Hepatic stellate cell (primary cell): Measurements from ENCODE around the gene KLK14.

Source experiments
- DNase-seq: peaks from one replicate; pipeline ENCODE4 v3.0.0; 2011; ENCODE audit warnings: low spot score

Gene KLK14, protein sequence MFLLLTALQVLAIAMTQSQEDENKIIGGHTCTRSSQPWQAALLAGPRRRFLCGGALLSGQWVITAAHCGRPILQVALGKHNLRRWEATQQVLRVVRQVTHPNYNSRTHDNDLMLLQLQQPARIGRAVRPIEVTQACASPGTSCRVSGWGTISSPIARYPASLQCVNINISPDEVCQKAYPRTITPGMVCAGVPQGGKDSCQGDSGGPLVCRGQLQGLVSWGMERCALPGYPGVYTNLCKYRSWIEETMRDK

DNA sequence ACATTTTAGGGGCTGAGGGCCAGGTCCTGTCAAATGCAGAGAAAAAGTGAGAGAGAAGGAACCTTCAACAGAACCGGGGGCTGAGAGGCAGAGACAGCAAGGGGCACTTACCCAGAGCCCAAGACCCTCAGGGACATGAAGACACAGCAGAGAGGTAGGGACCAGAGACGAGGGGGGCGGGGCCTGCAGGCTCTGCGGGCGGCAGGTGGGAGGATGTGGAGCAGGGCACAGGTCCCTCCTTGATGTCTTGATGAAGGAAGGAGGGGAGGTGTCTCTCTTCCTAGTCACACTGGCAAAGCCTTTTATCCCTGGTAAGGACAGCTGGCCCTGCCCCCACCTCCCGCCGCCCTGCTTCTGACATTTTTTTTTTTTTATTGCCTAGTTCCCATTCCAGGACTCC lies at the start of gene KLK14:
TSS of gene KLK14 (minus strand) at position 277 of the 400 bp plus-strand sequence. CDS start at position 4, 273 bp downstream.
- DNase-seq = no peak

DNA sequence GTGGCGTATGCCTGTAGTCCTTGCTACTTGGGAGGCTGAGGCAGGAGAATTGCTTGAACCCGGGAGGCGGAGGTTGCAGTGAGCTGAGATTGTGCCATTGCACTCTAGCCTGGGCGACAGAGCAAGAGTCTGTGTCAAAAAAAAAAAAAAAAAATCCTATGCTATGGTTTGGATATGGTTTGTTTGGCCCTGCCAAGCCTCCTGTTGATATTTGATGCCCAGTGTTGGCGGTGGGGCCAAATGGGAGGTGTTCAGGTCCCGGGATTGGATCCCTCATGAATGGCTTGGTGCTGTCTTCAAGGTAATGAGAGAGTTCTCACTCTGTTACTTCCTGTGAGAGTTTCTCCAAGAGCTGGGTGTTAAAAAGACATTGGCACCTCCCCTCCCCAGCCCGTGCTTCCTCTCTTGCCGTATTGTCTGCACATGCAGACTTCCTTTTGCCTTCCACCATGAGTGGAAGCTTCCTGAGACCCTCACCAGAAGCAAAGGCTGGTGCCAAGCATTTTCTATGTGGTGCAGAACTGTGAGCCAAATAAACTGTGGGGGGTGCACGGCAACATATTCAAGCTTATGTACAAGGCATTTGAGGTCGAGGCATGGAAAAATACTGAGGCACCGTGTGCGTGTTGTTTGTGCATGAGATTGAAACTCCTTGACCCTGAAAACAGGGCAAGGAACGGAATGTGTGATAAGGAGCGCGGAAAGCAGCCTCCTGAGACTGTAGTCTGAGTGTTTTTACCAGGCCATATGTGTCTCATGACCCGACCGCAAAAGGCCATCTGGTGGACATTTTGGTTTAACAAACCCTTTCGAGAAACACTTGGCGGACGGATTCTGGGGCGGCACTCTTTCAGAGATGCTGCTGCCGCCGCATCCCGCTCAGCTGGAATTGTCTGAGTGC lies 49.3 kb upstream of the KLK14 start:
- DNase-seq = peak; percentile 66

DNA sequence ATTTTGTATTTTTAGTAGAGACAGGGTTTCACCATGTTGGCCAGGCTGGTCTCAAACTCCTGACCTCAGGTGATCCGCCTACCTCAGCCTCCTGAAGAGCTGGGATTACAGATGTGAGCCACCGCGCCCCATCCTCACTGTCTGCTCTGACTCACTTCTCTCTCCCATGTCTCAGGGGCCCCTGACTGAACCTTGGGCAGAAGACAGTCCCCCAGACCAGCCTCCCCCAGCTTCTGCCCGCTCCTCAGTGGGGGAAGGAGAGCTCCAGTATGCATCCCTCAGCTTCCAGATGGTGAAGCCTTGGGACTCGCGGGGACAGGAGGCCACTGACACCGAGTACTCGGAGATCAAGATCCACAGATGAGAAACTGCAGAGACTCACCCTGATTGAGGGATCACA lies 47.0 kb upstream of the KLK14 start:
- no peak for DNase-seq

DNA sequence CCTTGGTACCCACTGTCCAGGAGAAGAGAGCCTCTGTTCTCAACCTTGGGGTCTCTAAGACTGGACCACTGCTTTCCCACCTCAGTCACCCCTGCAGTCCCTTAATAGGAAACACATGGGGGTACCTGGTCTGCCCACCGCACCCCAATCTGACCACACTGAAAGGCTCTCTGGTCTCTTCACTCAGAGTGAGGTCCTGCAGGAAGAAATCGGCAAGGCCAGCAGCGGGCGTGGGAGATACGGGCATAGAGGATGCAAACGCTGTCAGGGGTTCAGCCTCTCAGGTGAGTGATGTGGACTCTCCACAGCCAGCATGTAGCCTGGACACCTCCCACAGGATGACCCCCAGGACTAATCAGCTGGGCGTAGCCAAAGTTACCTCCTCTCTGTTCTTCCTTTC lies 45.5 kb upstream of the KLK14 start:
- DNase-seq = no peak

DNA sequence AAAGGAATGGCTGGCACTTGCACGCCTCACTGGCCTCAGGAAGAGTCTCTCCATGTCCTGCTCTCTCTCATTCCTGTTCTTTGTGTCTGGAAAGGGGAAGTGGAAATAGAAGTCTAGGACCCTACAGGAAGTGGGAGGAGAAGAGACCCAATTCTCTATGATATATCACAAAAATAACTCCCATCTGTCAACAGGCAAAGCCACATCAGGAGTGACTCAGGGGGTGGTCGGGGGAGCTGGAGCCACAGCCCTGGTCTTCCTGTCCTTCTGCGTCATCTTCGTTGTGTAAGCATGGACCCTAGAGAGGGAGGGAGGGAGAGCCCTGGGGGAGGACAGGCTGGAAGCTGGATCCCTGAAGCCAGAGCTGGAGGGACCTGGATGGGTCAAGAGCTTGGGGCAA lies 45.1 kb upstream of the KLK14 start:
- no peak for DNase-seq

DNA sequence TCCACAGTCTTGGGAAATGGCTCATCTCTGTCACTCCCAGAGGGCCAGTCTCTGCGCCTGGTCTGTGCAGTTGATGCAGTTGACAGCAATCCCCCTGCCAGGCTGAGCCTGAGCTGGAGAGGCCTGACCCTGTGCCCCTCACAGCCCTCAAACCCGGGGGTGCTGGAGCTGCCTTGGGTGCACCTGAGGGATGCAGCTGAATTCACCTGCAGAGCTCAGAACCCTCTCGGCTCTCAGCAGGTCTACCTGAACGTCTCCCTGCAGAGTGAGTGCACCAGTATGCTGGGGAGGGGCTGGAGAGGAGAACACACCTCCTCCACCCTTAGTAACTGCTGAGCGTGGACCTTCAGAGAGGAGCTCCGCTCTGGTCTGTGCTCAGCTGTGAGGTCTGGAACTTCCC lies 44.3 kb upstream of the KLK14 start:
- DNase-seq = no peak

DNA sequence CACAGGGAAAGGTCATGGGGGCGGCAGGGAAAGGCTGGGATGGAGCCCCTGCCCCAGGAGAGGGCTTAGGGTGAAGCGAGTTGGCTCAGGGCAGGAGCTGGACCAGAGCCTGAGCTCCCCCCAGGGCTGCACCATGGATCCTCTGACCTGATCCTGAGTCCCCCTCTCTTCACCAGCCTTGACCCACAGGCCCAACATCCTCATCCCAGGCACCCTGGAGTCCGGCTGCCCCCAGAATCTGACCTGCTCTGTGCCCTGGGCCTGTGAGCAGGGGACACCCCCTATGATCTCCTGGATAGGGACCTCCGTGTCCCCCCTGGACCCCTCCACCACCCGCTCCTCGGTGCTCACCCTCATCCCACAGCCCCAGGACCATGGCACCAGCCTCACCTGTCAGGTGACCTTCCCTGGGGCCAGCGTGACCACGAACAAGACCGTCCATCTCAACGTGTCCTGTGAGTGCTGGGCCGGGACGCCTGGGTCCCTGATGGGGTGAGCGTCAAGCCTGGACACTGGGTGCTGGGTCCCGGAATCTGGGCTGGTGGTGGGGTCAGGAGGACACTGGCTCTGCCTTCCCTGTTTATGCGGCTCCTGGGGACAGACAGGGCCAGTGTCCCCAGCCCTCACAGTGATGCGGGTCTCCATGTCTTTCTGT lies 42.9 kb upstream of the KLK14 start:
- no peak for DNase-seq

DNA sequence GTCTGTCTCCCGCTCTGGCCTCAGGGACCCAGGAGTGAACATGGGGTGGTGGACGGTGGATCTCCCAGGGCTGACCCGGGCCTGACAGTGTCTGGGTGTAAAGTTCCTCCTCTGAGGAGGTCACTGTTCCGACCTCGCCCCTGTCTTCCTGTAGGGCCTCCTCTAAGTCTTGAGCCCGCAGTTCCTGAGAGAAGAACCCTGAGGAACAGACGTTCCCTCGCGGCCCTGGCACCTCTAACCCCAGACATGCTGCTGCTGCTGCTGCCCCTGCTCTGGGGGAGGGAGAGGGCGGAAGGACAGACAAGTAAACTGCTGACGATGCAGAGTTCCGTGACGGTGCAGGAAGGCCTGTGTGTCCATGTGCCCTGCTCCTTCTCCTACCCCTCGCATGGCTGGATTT lies 42.0 kb upstream of the KLK14 start, which contains the start of gene SIGLEC9:
TSS of gene SIGLEC9 (plus strand) at position 178 of the 400 bp plus-strand sequence. CDS start at position 247, 69 bp downstream.
- no peak for DNase-seq

DNA sequence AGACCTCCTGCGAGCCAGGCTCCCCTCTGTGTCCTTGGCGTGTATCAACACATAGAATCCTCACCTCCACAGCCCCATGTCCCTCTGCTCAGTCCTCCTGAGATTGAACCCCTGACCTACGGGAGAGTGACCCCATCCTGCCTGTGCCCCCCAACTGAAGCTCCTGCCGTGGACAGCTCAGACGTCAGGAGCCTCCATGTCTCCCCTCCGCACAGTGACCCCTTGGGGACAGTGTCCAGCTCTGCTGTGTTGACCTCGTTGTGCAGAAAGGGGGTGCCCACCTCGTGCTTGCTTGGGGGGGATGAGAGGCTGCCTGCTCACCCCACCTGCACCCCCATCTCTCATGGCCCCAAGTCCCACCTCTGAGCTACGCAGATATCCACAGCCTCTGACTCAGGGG lies 41.5 kb upstream of the KLK14 start:
- DNase-seq = no peak

DNA sequence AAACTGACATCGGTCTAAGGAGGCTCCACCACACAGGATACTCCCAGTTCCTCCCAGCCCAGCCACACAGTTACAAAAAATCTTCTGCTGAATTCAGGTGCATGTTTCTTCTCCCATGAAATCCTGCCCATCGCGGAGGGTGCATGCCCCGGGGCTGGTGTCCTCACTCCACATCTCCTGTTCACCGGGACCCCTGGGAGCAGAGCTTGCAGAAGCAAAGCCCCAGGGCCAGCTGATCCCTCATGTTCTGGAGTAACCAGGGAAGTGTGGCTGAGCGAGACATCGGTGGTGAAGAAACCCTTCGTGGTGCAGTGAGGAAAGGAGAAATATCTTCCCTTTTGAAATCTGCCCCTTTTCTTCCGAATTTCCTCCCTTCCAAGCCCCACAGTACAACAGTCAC lies 41.1 kb upstream of the KLK14 start:
- no peak for DNase-seq

DNA sequence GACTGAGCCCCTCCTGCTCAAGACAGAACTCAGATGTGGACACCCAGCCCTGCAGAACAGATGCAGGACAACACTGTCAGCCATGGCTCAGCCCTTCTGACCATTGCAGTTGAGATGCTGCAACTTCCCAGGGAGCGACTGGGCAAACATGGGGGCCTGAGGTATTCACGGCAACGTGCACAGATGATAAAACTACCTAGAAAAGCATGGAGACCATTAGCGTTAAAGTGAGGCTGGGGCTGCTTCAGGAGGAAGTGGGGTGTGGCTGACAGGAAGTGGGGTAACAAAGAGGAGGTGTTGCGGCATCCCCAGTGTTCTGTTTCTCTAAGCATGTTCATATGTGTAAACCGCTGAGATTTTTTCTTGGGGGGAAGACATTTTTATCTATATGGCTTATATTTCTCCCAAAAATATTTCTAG lies 40.7 kb upstream of the KLK14 start:
- no peak for DNase-seq

DNA sequence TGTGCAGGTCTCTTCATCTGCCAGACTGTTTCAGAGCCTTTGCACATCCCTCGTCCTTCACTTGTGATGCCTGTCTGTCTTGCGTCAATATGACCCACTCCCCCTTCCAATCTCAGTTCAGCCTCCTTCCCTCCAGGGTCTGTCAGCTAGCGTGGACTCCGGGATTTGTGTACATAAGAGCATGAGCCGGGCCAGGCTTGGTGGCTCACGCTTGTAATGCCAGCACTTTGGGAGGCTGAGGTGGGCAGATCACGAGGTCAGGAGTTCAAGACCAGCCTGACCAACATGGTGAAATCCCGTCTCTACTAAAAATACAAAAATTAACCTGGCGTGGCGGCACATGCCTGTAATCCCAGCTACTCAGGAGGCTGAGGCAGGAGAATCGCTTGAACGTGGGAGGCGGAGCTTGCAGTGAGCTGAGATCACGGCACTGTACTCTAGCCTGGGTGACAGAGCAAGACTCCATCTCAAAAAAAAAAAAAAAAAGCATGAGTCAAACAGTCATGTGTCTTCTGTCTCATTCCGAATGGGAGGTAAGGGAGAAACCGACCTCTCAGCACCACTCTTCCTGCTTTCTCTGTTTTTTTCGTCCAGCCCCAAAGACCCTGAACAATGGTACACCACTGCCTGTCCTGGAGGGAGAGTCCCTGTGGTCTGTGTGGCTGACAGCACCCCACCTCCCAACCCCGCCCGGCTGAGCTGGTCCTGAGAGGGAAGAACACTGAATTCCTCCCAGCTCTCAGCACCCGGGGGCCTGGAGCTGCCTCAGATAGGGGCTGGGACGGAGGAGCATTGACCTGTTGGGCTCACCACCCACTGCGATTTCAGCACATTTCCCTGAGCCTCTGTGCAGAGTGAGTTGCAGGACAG lies 39.7 kb upstream of the KLK14 start:
- DNase-seq = no peak

DNA sequence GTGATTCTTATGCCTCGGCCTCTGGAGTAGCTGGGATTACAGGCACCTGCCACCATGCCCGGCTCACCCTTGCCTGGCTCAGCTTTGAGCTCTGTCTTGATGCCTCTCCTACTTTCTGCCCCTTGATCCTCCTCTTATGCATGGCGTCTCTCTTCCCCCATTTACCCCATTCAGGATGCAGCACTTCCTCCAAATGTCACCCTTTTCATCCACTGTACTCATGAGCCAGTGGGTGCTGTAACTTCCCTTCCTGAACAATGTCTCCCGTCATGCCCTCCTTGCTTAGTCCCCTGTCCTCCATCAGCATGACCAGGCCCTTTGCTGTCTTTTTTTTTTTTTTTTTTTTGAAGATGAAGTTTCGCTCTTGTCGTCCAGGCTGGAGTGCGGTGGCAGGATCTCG lies 38.6 kb upstream of the KLK14 start:
- no peak for DNase-seq

DNA sequence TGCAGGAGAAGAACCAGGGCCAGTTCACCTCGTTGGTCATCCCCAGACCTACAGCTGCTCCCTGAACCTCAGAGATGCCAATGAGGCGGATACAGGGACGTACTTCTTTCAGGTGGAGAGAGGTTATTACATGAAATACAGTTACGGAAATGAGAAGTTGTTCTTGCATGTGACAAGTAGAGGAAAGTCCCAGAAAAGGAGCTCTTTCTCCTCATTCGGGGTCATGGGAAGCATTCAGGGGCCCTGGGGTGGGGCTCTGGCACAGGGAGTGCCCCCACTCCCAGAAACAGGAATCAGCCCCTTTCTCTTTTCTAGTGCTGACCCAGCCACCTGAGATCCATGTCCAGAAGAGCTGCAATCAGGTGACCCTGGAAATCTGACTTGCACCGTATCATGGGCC lies 37.5 kb upstream of the KLK14 start:
- no peak for DNase-seq

DNA sequence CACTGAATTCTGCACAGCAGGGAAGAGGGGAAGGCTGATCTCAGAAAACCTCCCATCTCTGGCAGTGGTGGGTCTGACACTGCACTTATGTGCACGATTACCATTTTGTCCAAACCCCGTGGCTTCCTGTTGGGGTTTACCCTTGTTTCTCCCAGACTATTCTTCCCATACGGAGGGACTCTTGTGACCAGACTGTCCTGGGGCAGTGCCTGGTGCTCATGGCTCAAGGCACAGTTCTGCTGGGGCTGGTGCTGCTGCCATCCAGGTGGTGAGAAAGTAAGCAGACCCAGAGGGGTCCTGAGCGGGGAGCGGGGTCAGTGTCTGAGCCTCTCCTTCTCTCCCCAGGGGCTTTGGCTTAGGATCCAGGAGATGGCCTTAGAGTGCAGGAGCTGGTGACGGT lies 36.9 kb upstream of the KLK14 start:
- no peak for DNase-seq

DNA sequence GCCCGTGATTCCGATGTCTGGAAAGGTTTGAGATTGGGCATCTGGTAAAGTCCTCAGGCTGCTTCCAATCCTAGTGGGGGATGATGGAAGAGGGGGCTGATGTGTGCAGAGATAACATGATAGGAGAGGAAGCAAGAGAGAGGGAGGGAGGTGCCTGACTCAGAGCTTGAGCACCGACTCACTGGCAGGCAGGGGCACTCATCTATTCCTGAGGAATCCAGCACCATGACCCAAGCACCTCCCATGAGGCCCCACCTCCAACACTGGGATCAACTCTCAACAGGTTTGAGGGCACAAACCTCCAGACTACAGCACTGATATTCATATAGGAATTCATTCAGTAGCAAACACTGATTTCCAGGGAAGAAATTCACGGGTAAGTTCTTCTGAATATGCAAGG lies 36.4 kb upstream of the KLK14 start:
- no peak for DNase-seq

DNA sequence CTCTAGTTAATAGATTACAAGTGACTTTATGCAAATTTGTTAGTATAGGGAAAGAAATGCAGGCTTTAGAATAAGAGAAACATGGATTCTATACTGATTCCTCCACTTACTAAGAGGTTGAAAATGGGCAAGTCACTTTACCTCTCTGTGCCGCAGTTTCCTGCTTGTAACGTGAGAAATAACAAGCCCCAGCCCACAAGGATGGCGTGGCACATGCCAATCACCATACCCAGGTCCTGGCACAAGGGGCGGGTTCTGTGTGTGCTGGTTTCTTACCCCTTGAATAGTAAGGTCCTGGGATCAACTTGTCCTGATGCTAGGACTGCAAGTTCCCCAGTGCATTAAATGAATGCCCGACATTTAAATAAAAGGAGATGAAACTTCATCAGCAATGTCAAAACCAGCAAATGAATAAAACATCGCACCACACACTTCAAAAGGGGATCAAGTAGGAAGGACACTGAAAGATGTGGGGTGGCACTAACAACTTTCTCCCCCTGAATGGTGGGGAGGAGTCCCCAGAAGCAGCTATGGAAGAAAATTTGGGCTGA lies 34.1 kb upstream of the KLK14 start:
- DNase-seq = no peak

DNA sequence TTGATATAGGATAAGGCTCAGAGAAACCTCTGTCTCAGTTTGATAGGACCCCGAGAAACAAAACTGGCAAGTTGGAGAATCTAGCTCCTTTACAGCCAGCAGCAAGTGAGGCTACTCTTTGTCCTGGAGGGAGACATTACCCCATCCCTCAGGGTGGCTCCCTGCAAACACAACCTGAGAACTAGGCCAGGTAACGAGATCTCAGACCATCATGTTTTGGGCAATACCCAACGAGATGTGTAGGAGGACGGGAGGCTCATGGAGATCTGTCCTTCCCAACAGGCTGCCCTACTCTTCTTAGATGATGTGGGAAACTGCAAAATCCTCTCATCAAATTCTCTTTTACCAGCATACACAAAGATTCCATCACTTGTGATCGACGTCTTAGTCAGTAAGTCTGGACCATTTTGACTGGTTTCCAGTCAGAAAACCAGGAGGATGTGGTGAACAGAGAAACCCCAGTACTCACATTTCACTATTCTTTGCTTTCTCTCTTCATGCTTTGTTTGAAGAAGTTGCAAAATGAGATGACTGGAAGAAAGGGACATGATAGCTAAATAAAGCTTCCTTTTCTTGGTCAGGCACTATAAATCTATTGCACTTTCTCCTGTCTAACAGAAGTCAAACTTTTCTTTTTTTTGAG lies 31.5 kb upstream of the KLK14 start:
- DNase-seq = no peak

DNA sequence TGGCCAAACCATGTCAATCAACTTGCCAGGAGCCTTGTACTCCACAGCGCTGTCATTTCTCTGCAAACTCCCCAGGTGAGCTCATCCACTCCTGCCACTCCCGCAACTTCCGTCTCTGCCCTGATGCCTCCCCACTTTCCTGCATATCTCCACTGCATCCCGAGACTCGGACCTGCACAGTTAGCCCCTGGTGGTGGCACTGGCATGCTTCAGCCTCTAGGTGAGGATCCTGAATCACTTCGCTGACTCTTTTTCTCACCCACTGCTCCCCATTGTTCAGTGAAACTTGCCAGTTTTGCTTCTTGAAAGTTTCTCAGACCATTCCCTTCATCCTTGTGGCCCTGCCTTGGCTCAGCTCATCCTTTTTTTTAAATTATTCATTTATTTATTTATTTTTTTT lies 28.9 kb upstream of the KLK14 start:
- no peak for DNase-seq

DNA sequence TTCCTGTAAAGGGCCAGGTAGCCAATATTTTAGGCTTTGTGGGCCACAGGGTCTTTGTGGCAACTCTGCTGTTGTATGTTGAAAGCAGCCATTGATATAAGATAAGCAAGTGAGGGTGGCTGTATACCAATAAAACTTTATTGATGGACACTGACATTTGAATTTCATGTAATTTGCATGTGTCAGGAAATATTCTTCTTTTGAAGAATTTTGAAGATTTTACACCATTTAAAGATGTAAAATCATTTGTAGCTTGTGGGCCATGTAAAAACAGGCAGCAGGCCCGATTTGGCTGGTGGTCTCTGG lies 27.9 kb upstream of the KLK14 start:
- no peak for DNase-seq

DNA sequence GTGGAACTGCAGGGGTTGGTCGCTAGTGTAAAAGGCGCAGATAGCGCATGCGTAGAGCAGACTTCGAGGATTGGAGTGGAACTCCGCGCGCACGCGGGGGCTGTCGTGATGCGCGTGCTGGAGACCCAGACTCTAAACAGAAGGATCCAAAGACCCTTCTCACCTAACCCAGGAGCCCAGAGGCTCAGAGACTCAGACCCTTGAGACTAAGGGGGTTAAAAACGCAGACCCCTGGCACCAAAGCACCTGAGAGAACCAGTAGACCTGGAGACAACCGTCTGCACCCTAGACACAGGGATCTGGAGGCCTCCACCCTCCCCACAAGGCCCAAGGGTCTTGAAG lies 26.1 kb upstream of the KLK14 start:
- DNase-seq = no peak
